ENCODE measurements around the gene ZC3H10. TPM values are rescaled to one million over a fixed set of nuclear protein-coding genes. Genes with fewer than 3 reads are reported as not detected.

Gene ZC3H10
- total and polyA plus RNA-seq, 2 of the 13 experiments (the other 11 are each of a cell fraction or from before 2014, with no cell fraction given) = 0.70 to 2.3 TPM

GRCh38 chr12:56104109-56104814, 13.8 kb upstream of the ZC3H10 start, which contains the start of gene PA2G4 (continued):
- peak; percentile 68; the same call in 1 of the 2 replicates for TF ChIP-seq GMEB2 (CRISPR knock-in tag; IDR thresholded peaks at IDR 0.05; ENCODE audit: low read depth)
- TF ChIP-seq ZNF253 (CRISPR knock-in tag; IDR thresholded peaks at IDR 0.05; ENCODE audit: borderline replicate concordance) = no peak
- peak; percentile 29; the same call in 1 of the 2 replicates for TF ChIP-seq JUNB (CRISPR knock-in tag; IDR thresholded peaks at IDR 0.05; ENCODE audit: borderline replicate concordance)
- TF ChIP-seq TFDP1 (CRISPR knock-in tag; IDR thresholded peaks at IDR 0.05; ENCODE audit: borderline replicate concordance) = peak; percentile 94
- no peak for TF ChIP-seq ZBTB10 (CRISPR knock-in tag; IDR thresholded peaks at IDR 0.05; ENCODE audit: borderline replicate concordance)
- TF ChIP-seq ZFP36L2 (CRISPR knock-in tag; IDR thresholded peaks at IDR 0.05) = 0 out of 2 replicates have a peak, but pooled peaks have one; percentile 42
- TF ChIP-seq ZNF776 (CRISPR knock-in tag; IDR thresholded peaks at IDR 0.05) = no peak; the same call in 1 of the 2 replicates
- TF ChIP-seq CEBPB (IDR thresholded peaks at IDR 0.05; ENCODE audit: borderline replicate concordance, low read depth, low read length) = no peak
- TF ChIP-seq ZNF10 (CRISPR knock-in tag; IDR thresholded peaks at IDR 0.05; ENCODE audit: borderline replicate concordance, low read depth) = no peak
- TF ChIP-seq GLI4 (CRISPR knock-in tag; IDR thresholded peaks at IDR 0.05; ENCODE audit: borderline replicate concordance) = no peak; the same call in 1 of the 2 replicates
- TF ChIP-seq MLLT10 (CRISPR knock-in tag; IDR thresholded peaks at IDR 0.05) = no peak
- no peak for TF ChIP-seq ZNF644 (CRISPR knock-in tag; IDR thresholded peaks at IDR 0.05; ENCODE audit: low read depth)
- peak; percentile 97 for TF ChIP-seq ZNF124 (CRISPR knock-in tag; IDR thresholded peaks at IDR 0.05)
- peak; percentile 92 for TF ChIP-seq MTERF4 (CRISPR knock-in tag; IDR thresholded peaks at IDR 0.05)
- peak; percentile 32; the same call in 1 of the 2 replicates for TF ChIP-seq SIX4 (CRISPR knock-in tag; IDR thresholded peaks at IDR 0.05)
- TF ChIP-seq ZNF292 (CRISPR knock-in tag; IDR thresholded peaks at IDR 0.05; ENCODE audit: borderline replicate concordance, low read depth) = peak; percentile 45; the same call in 1 of the 2 replicates
- peak; percentile 61 for TF ChIP-seq ZBED4 (CRISPR knock-in tag; IDR thresholded peaks at IDR 0.05; ENCODE audit: borderline replicate concordance)

Data from HepG2 (cell line).